NCI-H526 treated with DMSO at 0.1 percent for 48 hours (cell line): ENCODE results near the gene ESR1.

Experiments
- DNase-seq: peaks from one replicate; lab custom pipeline; 2025; lab: John Stamatoyannopoulos, UW

ESR1 gene

GRCh38 chr6:152094992-152095592, 287.6 kb downstream of the ESR1 start:
- DNase-seq: no peak

DNA sequence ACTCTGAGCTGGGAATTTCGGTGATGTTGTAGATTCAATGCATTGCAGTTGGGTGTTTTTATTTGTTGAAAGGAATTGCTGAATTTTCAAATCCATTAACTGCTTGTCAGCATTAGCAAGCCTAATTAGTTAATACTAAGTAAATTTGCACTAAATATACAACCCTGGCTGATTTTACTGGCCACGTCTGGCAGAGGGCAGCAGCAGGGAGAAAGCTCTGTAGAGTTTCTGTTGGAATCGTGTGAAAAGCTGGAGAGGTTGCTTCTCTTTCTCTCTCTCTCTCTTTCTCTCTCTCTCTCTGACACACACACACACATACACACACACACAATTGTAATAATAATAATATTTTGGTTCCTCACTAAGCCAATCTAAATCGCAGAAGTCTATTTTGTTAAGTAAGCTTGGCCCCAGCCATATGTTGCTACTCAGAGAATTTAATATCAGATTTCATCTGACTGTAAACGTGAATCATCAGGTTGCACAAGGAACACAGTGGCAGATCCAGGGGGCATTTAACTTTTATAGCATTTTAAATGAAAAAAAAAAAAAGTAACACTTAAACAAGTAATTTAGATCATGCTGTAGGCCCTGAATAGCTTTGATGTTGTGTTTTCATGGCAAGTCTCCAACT, 289.5 kb downstream of the ESR1 start:
- DNase-seq: no peak

DNA sequence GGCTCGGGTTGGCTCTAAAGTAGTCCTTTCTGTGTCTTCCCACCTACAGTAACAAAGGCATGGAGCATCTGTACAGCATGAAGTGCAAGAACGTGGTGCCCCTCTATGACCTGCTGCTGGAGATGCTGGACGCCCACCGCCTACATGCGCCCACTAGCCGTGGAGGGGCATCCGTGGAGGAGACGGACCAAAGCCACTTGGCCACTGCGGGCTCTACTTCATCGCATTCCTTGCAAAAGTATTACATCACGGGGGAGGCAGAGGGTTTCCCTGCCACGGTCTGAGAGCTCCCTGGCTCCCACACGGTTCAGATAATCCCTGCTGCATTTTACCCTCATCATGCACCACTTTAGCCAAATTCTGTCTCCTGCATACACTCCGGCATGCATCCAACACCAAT, 291.2 kb downstream of the ESR1 start:
- no peak for DNase-seq

- no peak for DNase-seq
Measured at GRCh38 chr6:152099446-152100182, 292.1 kb downstream of the ESR1 start.

- DNase-seq: no peak
Measured at GRCh38 chr6:152100183-152100618, 292.7 kb downstream of the ESR1 start.

DNA sequence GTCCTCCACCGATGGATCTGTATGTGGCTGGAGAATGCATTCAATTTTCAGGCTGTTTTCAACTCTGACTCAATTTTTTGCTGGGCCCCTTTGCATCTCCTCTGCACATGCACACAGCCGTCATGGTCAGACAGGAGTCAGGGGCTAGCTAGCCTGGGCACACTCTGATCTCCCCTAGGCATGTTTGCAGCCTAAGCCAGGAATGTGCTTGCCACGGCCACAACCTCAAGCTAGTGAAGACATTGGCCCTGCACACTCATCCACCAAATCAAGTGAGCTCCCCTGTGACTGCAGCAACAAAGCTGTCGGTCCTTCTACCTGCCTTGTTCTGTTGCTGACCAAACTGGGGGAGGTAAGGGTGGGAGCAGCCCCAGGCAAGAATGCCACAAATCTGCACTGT, 300.5 kb downstream of the ESR1 start:
- DNase-seq: no peak

DNA sequence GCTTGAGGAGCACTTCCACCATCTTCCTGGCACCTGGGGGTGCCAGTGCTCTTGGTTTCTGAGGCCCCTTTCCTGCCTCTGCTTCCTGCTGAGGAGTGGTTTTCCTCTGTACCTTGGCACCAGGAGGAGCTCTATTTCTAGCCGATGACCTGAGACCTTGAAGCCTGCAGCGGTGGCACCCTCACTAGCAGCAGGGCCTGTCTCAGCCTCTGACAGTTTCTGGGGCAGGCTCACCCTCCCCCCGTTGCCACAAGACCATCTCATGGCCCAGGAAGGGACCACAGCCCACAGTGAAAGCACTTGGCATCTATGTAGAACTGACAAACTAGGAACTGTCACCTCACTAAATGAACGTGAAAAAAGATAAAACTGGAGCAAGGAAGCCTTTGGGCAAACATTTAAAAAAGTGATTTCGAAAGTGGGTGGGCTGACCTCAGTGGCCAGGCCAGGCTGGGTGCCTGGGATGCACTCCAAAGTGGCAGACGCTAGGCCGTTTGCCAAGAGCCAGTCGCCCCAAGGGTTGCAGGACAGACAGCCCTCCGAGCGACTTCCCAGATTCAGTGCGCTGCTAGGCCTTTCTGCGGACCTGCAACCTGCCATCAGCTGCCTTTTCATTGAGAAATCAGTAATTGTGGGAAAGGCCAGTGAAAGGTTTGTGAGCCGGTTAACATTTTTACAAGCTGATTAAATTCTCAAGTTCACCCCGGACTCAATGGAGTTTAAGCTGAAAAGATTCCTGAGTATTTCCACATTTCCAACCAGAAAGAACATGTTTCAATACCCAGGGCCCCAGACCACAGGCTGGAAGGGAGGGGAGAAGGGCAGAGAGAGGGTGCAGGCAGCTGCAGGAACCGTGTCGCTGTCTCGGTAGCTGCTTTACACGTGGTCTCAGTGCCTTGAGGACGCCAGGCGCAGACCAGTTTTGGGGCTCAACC, 303.7 kb downstream of the ESR1 start:
- no peak for DNase-seq

DNA sequence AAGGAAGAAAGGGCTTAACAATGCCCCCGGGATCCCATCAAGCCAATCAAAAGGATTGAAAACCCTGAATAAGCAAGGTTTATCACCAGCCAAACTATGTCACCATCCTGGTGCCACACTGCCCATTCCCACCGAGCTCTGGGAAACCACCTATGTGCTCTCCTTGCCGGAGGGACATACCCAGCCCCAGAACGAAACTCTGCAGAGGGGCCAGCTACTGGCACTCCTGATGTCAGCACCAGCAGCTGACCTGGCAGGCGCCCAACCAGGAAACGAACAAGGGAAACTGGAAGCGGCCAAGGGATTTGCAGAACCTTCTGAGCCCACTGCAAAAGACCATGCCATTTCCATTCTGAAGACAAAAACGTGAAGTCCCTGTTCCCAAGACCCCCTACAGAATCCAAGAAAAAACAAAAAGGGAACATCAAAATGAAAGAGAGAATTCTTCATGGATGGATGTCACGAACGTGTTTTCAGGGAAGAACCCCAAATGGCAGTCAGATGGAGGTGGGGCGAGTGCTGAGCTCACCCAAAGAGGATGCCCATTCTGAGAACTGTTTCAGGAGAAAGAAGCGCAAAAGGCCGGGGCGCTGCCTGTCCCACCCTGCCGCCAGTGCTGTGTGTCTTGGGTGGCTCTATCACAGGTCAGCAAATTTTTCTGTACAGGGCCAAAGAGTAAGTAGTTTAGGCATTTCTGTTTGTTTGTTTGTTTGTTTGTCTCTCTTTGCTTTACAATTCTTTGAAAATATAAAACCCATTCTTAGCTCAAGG, 305.2 kb downstream of the ESR1 start:
- DNase-seq: no peak

DNA sequence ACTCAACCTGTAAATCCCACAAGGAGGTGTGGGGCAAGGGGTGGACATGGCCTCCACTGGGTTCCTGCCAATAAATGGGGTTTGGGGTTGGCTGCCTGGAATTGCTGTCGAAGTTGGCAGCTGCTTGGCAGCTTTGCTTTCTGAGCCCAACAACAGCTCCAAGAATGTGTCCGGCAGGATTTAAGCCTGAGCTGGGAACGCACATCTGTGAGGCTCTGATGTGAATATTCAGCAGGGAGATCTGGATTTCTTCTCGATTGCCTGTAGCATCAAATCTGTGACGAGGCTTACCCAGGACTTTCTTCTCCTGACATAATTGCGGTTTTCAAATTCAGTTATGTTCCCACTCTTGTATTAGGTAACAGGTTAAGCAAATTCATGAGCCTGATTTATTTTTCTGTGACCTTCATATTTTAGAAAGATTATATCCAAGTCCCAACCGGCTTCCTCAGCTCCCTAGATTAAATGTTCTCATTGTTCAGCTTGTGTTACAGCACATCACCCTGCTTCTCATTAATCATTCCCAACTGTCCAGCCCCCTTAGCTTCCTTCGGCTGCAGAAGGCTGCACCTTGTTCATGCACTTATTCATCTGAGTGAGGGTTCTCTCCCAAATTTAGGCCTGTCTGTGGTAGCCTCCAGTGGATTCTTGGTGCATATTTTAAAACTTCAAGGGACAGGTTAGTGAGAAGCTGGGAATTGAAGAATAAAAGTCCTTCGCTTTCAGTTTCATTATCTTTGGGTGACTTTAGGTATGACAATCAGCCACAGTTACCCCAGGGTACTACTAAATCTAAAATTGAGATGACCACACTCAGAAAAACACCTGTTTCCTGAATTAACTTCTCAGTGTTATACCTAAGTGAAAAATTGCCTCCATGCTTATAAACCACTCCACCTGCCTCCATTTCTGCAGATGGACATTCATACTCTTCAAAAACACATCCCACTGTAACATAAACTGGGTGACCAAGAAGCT, 310.0 kb downstream of the ESR1 start:
- no peak for DNase-seq

DNA sequence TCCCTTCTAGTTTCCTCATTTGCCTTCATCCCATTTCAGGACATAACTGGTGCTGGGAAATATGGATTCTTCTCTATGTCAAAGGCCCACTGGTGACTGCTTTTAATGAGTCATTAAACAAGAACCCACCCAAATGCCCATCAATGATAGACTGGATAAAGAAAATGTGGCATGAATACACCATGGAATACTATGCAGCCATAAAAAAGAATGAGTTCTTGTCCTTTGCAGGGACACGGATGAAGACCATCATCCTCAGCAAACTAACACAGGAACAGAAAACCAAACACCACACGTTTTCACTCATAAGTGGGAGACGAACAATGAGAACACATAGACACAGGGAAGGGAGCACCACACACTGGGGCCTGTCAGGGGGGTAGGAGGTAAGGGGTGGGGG, 310.7 kb downstream of the ESR1 start:
- no peak for DNase-seq

DNA sequence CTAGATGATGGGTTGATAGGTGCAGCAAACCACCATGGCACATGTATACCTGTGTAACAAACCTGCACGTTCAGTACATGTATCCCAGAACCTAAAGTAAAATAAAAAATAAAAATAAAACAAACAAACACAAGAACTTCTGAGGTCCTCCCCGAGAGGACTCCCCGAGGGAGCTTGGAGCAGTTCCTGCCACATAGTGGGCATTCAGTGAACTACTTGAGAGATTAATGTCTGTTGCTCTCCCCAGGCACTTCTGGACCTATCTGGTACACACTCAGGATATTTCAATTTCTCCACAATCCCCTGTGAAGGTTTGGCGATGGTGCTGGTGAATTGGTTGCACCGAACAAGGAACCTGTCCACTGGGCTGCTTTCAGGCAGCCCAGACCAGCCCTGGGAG, 311.2 kb downstream of the ESR1 start:
- no peak for DNase-seq

DNA sequence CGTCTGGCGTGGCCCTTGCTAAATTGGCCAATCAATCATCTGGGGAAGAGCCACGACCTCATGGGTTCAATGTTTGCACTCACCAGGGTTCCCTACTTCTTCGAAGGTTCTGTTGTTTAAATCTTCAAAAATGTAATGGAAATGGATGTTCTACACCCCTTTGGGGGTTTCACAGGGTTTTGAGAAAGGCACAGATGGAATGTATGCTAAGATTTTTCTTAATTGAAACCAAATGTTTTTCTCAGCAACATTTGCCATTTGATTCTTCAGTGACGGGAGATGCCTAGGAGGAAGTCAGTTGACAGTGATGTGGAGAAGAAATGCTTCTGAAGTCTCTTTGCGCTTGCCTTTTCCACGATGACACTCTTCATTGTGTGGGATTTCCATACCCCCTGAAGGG, 312.3 kb downstream of the ESR1 start:
- DNase-seq: no peak

GRCh38 chr6:152121910-152122309, 314.4 kb downstream of the ESR1 start:
- DNase-seq: no peak

- DNase-seq: no peak
Measured at GRCh38 chr6:152122434-152122833, 315.0 kb downstream of the ESR1 start.

DNA sequence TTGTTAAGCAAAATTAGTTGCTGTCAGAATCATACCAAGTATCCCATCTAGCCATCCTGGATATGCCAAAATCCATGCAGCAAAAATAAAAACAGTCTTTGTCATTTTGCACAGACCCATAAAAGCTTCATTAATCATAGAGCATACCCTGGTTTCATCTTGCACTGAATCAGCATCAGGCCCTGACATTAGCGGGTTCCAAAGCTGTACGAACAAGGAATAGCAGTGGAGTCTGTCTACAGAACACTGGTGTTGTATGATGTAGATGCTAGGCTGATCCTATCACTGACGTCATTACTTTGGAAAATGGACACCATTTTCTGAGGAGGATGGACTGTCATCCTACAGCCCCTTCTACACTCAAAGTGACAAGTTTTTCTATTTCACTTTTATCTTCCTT, 315.6 kb downstream of the ESR1 start:
- no peak for DNase-seq

- DNase-seq: no peak
Measured at GRCh38 chr6:152124429-152125074, 317.1 kb downstream of the ESR1 start.

DNA sequence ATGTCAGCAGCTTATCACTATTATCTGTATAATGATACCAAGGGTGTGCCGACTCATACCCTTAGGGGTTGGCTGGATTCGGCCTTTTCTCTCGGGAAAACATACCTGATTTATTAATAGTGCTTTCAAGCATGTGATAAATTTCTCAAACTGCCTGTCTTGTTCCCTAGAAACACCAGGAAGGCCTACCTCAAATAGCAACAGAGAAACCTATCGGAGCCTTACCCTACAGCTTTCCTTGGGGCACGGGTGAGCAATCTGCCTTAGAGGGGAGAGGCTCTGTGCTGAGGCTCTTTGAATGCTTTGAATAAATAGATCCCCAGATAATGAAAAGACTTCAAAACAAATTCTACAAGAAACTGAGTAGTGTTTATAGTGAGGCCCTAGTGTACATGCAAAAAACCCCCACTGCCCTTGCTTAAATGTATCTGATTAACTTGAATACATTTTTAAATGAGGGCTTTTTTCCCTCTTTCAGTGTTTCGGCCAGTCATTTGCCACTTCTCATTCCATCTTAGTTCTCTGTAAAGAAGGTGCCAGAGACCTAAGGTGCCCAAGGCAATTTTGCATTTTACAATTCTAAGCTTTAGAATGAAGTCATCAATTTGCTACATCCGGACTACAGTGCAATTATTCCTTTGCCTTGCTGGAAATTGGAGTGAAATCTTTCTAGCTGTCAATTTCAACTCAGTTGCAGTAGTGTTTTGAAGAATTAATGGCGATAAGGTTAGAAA, 320.1 kb downstream of the ESR1 start:
- no peak for DNase-seq

- no peak for DNase-seq
Measured at GRCh38 chr6:152129691-152130151, 322.2 kb downstream of the ESR1 start.

DNA sequence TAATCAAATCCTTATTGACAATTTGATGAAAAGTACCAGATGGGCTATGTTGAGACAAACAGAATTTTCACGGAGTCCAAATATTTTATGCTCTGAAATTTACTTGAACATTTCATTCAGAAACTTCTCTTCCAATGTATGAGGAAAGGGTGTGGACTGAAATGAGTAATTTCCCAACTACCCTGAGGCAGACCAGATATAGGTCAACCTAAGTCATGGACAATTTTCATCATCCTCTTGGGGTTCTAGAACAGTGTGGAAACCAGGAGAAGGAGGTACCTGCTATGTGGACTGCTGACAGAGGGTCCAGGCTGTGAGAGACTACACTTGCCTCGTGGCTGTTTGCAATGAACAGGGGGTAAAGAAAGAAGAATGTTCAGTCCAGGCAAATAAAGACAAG, 323.0 kb downstream of the ESR1 start:
- no peak for DNase-seq
